Tibial nerve (tissue), 4 donors: ENCODE measurements around the gene JADE2. TPM values are rescaled to one million over a fixed set of nuclear protein-coding genes. Genes with fewer than 3 reads are reported as not detected.

Experiments
- DNase-seq, 2 donors: peaks; one replicate each; pipeline ENCODE4 v3.0.0-alpha.2; 2019; ENCODE audit warnings: low spot score in 2 of 2
- H3K27ac ChIP-seq, 4 donors: fragments of 200-600 bp; sonication (generic) in 3 of 4; one replicate each; pipeline ENCODE4 v1.5.1; 2017 to 2019; ENCODE audit warnings: mild to moderate bottlenecking in 1 of 4
- H3K27me3 ChIP-seq, 2 donors: fragments of 200-600 bp; sonication (generic) in 1 of 2; one replicate each; pipeline versions ENCODE4 v1.5.1 to v1.6.0; 2017 to 2019
- H3K36me3 ChIP-seq, 3 donors: fragments of 200-600 bp; sonication (generic); one replicate each; pipeline ENCODE4 v1.5.1; 2018 to 2019
- H3K4me1 ChIP-seq, 4 donors: fragments of 200-600 bp; sonication (generic) in 3 of 4; one replicate each; pipeline ENCODE4 v1.5.1; 2017 to 2019
- H3K4me3 ChIP-seq, 4 donors: fragments of 200-600 bp; sonication (generic) in 3 of 4; one replicate each; pipeline ENCODE4 v1.5.1; 2017 to 2019; ENCODE audit warnings: mild to moderate bottlenecking in 1 of 4, moderate library complexity in 1 of 4
- H3K9me3 ChIP-seq, 4 donors: fragments of 200-600 bp; sonication (generic) in 3 of 4; one replicate each; pipeline ENCODE4 v1.5.1; 2017 to 2019
- CTCF ChIP-seq, 5 experiments: fragments of 200-600 bp in 3 of 5; fragments of 450-650 bp in 2 of 5; sonication (generic) in 3 of 5; IDR thresholded peaks; one replicate each; pipeline ENCODE4 v1.5.1; 2016 to 2019; ENCODE audit warnings: antibody characterized with exemption in 5 of 5, mild to moderate bottlenecking in 3 of 5, moderate library complexity in 2 of 5
- EP300 ChIP-seq, 2 donors: sonication (generic); formaldehyde crosslinking; IDR thresholded peaks; one replicate each; pipeline ENCODE4 v1.6.1; 2017; ENCODE audit warnings: antibody characterized with exemption in 2 of 2, mild to moderate bottlenecking in 1 of 2
- POLR2A ChIP-seq, 2 donors: fragments of 450-650 bp; IDR thresholded peaks; one replicate each; pipeline ENCODE4 v1.6.1; 2017; ENCODE audit warnings: antibody characterized with exemption in 2 of 2, mild to moderate bottlenecking in 2 of 2, moderate library complexity in 2 of 2
- WGBS, 2 donors: methylation state at CpG; one replicate each; pipeline ENCODE4 v1.1.5; 2018; 5-methylcytosine and 5-hydroxymethylcytosine counted together
- total RNA-seq, 4 donors: library from RNA; depleted of rRNA; stranded (reverse); fragments of >200 nt; gene quantifications; one replicate each; pipeline ENCODE4 v1.1.0, GENCODE V29; 2016

The JADE2 gene
- total RNA-seq, 4 donors from 2014 or later, result 58.8 to 90.6 (median 73.9) TPM

DNA sequence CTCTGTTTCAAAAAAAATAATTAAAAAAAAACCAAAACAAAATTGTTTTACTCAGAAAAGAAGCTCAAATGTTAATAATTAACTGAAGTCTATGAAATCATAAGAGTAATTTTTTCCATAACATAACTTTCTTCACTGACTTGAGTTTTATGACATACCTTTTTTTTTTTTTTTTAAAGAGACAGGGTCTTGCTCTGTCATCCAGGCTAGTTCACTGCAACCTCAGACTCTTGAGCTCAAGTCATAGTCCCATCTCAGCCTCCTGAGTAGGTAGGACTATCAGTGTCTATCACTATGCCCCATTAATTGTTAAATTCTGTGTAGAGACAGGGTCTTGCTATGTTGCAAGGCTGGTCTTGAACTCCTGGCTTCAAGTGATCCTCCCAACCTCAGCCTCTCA is 85.3 kb downstream of the JADE2 start:
- Histone ChIP-seq H3K4me3 (no peak overlapping the region), H3K36me3 (peaks cover 0 to 98% (median 7%) of the 10 kb centered on the region in 3 donors)

GRCh38 chr5:134611515-134611914 is 86.0 kb downstream of the JADE2 start:
- TF ChIP-seq EP300 (IDR thresholded peaks at IDR 0.05) (no peak), POLR2A (IDR thresholded peaks at IDR 0.05) (no peak), CTCF (IDR thresholded peaks at IDR 0.05) (no peak)

More for the DNA sequence above, 85.3 kb downstream of the JADE2 start:
- Histone ChIP-seq H3K27ac (no peak overlapping the region), H3K27me3 (no peaks in the 10 kb centered on the region), H3K4me1 (peaks cover 0 to 4% (median 0%) of the 10 kb centered on the region in 4 donors), H3K9me3 (no peaks in the 10 kb centered on the region)
- no peak for TF ChIP-seq POLR2A (IDR thresholded peaks at IDR 0.05)
- TF ChIP-seq CTCF (IDR thresholded peaks at IDR 0.05), result no peak
- TF ChIP-seq EP300 (IDR thresholded peaks at IDR 0.05), result no peak
- no peak for DNase-seq

GRCh38 chr5:134614450-134615085 is 89.1 kb downstream of the JADE2 start:
- Histone ChIP-seq H3K36me3 (peaks cover 0 to 96% (median 0%) of the 10 kb centered on the region in 3 donors), H3K4me3 (no peak overlapping the region), H3K27me3 (no peaks in the 10 kb centered on the region), H3K9me3 (no peaks in the 10 kb centered on the region), H3K4me1 (peaks cover 0 to 4% (median 0%) of the 10 kb centered on the region in 4 donors), H3K27ac (no peak overlapping the region)
- TF ChIP-seq CTCF (IDR thresholded peaks at IDR 0.05) (no peak), POLR2A (IDR thresholded peaks at IDR 0.05) (no peak), EP300 (IDR thresholded peaks at IDR 0.05) (no peak)
- DNase-seq, result no peak
- 83 to 85% methylated on average over 5 of the region's 5 CpGs for WGBS, 2 donors

More at GRCh38 chr5:134611515-134611914, 86.0 kb downstream of the JADE2 start:
- Histone ChIP-seq H3K27me3 (no peaks in the 10 kb centered on the region), H3K27ac (no peak overlapping the region), H3K36me3 (peaks cover 0 to 98% (median 7%) of the 10 kb centered on the region in 3 donors), H3K9me3 (no peaks in the 10 kb centered on the region), H3K4me1 (peaks cover 0 to 4% (median 0%) of the 10 kb centered on the region in 4 donors), H3K4me3 (no peak overlapping the region)
- no peak for DNase-seq
- WGBS, 2 donors, result 91 to 95% methylated on average over 4 of the region's 4 CpGs

DNA sequence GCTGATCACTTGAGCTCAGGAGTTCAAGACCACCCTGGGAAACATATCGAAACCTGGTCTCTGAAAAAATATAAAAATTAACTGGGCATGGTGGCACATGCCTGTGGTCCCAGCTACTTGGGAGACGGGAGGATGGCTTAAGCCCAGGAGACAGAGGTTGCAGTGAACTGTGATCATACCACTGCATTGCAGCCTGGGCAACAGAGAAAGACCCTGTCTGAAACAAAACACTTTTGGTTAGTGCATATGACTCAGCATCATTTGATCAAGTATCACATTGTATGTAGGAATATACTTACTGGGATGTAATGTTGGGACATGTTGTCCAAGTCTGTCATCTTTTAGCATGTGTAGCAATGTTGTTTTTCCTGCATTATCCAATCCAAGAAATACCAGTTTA is 95.2 kb downstream of the JADE2 start:
- DNase-seq, result no peak
- TF ChIP-seq POLR2A (IDR thresholded peaks at IDR 0.05) (no peak), EP300 (IDR thresholded peaks at IDR 0.05) (no peak), CTCF (IDR thresholded peaks at IDR 0.05) (no peak)
- 89 to 94% methylated on average over 2 of the region's 2 CpGs for WGBS, 2 donors

DNA sequence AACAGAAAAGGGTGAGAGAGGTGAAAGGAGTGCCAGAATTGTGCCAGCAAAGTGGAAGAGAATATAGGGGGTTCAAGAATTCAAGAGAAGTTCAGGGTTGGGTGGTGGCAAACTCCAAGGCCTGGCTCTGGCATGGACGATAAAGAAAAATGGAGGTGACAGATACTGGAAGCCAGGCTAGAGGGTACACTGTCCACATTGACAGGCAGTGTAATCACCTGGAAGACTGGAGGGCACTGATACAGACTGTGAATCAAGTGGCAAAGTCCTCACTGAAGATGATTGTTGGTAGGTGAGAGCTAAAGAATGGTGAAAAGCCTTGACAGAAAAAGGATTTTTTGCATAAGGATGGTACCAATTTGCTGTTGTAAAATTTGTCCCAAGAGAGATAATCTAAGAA is 100.1 kb downstream of the JADE2 start:
- H3K27me3 ChIP-seq, result no peaks in the 10 kb centered on the region
- DNase-seq, result no peak
- no peak for TF ChIP-seq POLR2A (IDR thresholded peaks at IDR 0.05)
- TF ChIP-seq EP300 (IDR thresholded peaks at IDR 0.05), result no peak
- TF ChIP-seq CTCF (IDR thresholded peaks at IDR 0.05), result no peak
- H3K4me1 ChIP-seq, result peaks cover 0 to 6% (median 0%) of the 10 kb centered on the region in 4 donors
- peaks cover 0 to 48% (median 6%) of the 10 kb centered on the region in 3 donors for H3K36me3 ChIP-seq
- no peak overlapping the region for H3K27ac ChIP-seq
- WGBS, 2 donors, result 94 to 97% methylated on average over 1 of the region's 1 CpG
- H3K9me3 ChIP-seq, result no peaks in the 10 kb centered on the region
- H3K4me3 ChIP-seq, result no peak overlapping the region

More for the DNA sequence above, 95.2 kb downstream of the JADE2 start:
- Histone ChIP-seq H3K27ac (no peak overlapping the region), H3K4me1 (no peaks in the 10 kb centered on the region), H3K27me3 (no peaks in the 10 kb centered on the region), H3K4me3 (no peak overlapping the region), H3K9me3 (no peaks in the 10 kb centered on the region), H3K36me3 (peaks cover 0 to 84% (median 9%) of the 10 kb centered on the region in 3 donors)
